Urothelium cell line (cell line): ENCODE results near the gene CHRNE.
"Not testable (repeated sequence)": the region's sequence is repeated elsewhere in the genome, so short reads cannot be mapped to it uniquely, and the experiment has no call there.

Experiments used
- DNase-seq: peaks from one replicate; pipeline ENCODE4 v3.0.0; 2011; ENCODE audit warnings: low spot score, mixed read lengths
- FAIRE-seq: peaks from 2 replicates; lab custom pipeline; 2011; peaks lifted over from hg19 to GRCh38; lab: Jason Lieb, UNC

The CHRNE gene

DNA sequence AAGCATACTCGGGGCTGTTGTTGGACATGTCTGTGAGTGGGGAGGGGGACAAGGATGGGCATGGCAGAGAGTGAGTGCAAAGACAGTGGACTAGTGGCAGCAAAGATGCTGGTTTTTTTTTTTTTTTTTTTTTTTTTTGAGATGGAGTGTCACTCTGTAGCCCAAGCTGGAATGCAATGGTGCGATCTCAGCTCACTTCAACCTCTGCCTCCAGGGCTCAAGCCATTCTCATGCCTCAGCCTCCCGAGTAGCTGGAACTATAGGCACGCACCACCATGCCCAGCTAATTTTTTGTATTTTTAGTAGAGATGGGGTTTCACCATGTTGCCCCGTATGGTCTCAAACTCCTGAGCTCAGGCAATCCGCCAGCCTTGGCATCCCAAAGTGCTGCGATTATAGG, 45.6 kb downstream of the CHRNE start:
- not testable (repeated sequence) for FAIRE-seq

DNA sequence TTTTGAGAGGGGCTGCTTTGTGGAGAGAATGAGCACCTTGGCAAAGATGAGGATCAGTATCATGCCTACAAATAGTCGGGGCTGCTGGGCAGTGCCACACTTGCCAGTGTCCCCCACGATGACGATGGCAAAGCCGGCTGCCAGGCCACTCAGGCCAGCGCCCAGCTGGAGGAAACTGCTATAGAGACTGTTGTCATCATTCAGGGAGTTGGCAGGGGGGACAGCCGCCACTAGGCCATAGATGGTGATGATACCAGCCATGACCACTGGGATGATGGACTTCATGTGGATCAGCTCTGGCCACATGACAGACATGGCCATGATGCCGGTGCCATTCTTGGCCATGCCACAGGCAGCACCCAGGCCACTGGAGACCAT, 46.0 kb downstream of the CHRNE start:
- DNase-seq (no peak), FAIRE-seq (no peak)

More for the DNA sequence above, 45.6 kb downstream of the CHRNE start:
- not testable (repeated sequence) for DNase-seq

DNA sequence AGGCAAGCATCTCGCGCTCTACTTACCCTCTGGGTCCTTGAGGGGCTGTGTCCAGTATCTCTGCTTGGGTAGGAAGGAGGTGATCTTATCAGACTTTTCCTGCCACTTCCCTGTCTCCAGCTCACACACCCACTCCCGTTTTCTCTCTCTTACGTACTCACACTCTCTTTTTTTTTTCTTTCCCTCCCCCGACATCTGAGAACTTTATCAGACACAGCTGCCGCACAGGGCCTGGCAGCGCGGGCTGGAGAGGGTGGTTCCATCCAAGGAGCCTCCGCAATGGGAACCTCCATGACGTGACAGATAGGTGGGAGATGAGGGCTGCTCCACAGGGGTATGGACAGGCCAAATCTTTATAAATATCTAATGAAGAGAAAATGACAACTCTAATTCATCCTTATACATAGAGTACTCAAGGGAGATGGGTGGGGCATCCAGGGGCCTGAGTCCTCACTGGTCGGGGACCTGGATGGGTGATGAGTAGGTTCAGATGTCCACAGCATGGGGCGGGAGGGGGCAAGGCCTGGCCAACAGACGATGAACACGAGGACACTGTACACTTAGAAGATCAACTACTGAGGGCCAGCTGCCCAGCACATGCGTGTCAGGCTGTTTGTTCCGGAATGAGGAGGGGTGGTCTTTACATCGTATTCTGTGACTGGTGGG, 46.5 kb downstream of the CHRNE start:
- no peak for DNase-seq

DNA sequence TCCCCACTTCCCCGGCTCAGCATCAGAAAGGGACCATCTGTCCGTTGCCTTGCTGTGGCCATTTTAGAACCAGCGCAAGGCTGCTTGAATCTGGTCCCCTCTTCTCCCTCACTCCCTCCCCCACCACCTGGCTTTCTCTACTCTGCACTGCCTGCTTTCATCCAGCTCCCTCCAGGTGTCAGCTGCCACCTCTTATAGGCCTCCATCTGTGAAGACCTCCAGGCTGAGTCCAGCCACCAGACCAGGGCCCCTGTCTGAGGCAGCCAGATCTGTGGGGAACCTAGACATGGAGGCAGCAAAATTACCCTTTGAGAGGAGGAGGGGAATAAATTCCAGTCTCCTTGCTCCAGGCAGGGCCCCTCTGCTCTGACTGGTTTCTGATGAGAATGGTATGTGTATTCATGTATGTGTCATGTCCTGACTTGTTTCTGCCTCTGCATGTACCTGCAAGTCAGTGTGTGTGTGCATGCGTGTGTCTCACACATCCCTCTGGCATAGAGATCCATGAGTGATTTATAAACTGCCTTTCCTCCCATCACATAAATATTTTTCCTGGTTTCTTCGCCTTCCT, 48.7 kb downstream of the CHRNE start:
- FAIRE-seq (no peak), DNase-seq (no peak)

More for the DNA sequence above, 46.5 kb downstream of the CHRNE start:
- no peak for FAIRE-seq

DNA sequence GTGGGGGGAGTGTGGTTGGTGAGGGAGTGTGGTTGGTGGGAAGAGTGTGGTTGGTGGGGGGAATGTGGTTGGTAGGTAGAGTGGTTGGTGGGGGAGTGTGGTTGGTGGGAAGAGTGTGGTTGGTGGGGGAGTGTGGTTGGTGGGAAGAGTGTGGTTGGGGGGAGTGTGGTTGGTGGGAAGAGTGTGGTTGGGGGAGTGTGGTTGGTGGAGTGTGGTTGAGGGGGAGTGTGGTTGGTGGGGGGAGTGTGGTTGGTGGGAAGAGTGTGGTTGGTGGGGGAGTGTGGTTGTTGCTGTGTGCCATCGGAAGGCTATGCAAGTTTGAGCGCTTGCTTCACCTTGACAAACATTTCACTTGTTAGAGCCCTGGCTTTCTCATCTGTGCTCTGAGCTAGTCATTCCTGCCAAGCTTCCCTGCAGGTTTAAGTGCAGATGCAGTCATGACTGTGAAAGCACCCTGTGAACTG, 49.7 kb downstream of the CHRNE start:
- FAIRE-seq, result no peak
- DNase-seq, result no peak

DNA sequence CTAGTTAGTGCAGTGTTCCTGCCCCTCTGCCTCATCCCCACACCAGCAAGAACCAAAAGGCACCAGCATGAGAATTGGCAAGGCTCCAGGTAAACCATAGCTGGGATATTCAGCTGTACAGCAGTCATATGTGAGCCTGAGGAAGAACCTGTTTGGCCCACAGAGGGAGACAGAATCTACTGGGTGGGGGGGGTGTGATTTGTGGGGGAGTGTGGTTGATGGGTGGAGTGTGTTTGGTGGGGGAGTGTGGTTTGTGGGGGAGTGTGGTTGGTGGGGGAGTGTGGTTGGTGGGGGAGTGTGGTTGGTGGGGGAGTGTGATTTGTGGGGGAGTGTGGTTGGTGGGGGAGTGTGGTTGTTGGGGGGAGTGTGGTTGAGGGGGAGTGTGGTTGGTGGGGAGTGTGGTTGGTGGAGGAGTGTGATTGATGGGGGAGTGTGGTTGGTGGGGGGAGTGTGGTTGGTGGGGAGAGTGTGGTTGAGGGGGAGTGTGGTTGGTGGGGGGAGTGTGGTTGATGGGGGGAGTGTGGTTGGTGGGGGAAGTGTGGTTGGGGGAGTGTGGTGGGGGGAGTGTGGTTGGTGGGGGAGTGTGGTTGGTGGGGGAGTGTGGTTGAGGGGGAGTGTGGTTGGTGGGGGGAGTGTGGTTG, 50.2 kb downstream of the CHRNE start:
- FAIRE-seq (no peak), DNase-seq (peak; percentile 22)

DNA sequence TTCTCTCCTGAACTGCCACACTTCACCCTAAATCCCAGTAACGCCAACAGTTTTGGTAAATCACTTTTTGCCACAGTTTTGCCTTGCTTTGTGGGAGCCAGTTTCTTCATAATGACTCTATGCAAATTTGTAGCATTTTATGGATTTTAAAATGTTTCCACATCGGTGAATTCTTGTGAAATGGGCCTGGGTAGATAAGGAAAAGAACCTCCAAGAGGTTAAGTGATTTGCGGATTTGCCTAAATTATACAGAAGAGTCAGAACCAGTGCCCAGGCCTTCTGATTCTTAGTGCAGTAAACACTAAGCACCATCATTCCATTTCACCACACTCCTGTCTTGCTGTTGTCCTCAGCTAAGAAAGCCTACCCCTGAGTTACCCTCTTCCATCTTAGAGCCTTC, 51.8 kb downstream of the CHRNE start:
- FAIRE-seq, result no peak
- DNase-seq, result no peak

DNA sequence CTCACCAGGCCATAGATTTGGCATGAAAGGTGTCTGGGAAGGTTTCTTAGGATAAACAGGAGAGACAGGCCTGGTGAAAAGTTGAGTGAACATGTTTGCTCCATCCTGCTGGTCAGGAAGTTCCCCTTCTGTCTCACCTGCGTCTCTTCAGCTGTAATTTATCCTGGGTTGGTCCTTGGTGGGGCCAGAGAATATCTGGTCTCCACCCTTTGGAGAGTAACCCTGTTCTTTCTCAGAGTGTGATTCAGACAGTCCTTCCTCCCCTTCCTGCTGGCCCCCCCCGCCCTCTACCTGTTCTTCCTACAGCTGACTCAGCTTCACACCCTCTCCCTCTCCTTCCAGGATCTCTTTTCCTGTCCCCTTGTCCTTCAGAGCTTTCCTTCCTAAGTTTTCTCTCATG, 52.7 kb downstream of the CHRNE start:
- FAIRE-seq (no peak), DNase-seq (no peak)

DNA sequence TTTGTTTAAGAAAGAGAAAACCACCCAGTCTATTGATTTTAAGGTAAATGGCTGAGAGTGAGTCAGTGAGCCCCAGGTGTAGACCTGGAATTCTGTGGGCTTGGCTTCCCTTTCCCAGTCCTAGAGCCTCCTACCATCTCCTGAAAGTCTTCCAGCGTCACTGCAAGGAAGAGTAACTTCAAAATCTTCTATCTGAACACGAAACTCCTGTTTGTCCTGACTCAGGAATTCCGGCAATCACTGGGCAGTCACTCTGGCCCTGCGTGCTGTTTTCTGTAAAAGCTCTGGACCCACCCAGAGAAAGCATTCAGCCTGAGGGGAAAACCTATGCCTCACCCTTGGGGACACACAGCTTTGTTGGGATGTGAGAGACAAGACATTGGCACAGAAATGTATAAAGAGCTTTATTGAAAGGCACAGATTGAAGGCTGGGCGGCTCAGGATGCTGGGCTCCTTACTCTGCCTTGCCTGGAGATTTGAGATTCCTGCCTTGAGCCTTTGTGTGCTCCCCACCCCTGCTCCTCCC, 53.8 kb downstream of the CHRNE start:
- FAIRE-seq (no peak), DNase-seq (no peak)
